RCC 7860 (cell line): ENCODE results near the gene PNMA8C.
"Not testable (repeated sequence)": the region's sequence is repeated elsewhere in the genome, so short reads cannot be mapped to it uniquely, and the experiment has no call there.

Experiments used
- DNase-seq: peaks from one replicate; pipeline ENCODE4 v3.0.0-alpha.2; 2015; ENCODE audit warnings: low spot score
- FAIRE-seq: peaks from 2 replicates; lab custom pipeline; 2012; peaks lifted over from hg19 to GRCh38; lab: Jason Lieb, UNC

PNMA8C gene

GRCh38 chr19:46411925-46412649 lies 16.6 kb downstream of the PNMA8C start:
- DNase-seq (no peak), FAIRE-seq (no peak)

- DNase-seq, result no peak
- FAIRE-seq, result no peak
These were observed 17.4 kb downstream of the PNMA8C start for GRCh38 chr19:46411088-46411924.

GRCh38 chr19:46410205-46411087 lies 18.3 kb downstream of the PNMA8C start:
- DNase-seq (no peak), FAIRE-seq (no peak)

- DNase-seq, result no peak
- no peak for FAIRE-seq
These were observed 19.5 kb downstream of the PNMA8C start for GRCh38 chr19:46409191-46409590.

GRCh38 chr19:46408664-46409039 lies 20.1 kb downstream of the PNMA8C start:
- FAIRE-seq, result no peak
- DNase-seq, result no peak

GRCh38 chr19:46407856-46408663 lies 20.7 kb downstream of the PNMA8C start:
- no peak for FAIRE-seq
- DNase-seq, result no peak

- no peak for DNase-seq
- FAIRE-seq, result no peak
These were observed 21.8 kb downstream of the PNMA8C start for GRCh38 chr19:46406976-46407375.

GRCh38 chr19:46404753-46405468 lies 23.8 kb downstream of the PNMA8C start:
- DNase-seq, result no peak
- no peak for FAIRE-seq

- no peak for DNase-seq
- no peak for FAIRE-seq
These were observed 24.5 kb downstream of the PNMA8C start for GRCh38 chr19:46404055-46404752.

GRCh38 chr19:46402725-46403124 lies 26.0 kb downstream of the PNMA8C start:
- FAIRE-seq (no peak), DNase-seq (no peak)

- not testable (repeated sequence) for FAIRE-seq, DNase-seq
These were observed 30.8 kb downstream of the PNMA8C start for GRCh38 chr19:46397801-46398479.

GRCh38 chr19:46394402-46394797 lies 34.3 kb downstream of the PNMA8C start:
- no peak for FAIRE-seq
- peak; percentile 16 for DNase-seq

- FAIRE-seq (no peak), DNase-seq (no peak)
These were observed 35.0 kb downstream of the PNMA8C start for GRCh38 chr19:46393456-46394401.

- DNase-seq (no peak), FAIRE-seq (no peak)
These were observed 35.9 kb downstream of the PNMA8C start for GRCh38 chr19:46392837-46393236.

- DNase-seq (no peak), FAIRE-seq (no peak)
These were observed 36.4 kb downstream of the PNMA8C start for GRCh38 chr19:46392252-46392801.

- no peak for DNase-seq
- FAIRE-seq, result no peak
These were observed 37.2 kb downstream of the PNMA8C start for GRCh38 chr19:46391296-46392251.
